K562 (cell line): ENCODE results near the gene PIP5KL1. TPM values are rescaled to one million over a fixed set of nuclear protein-coding genes. Genes with fewer than 3 reads are reported as not detected.

Source experiments
- ATAC-seq: fragments of 200-7000 bp; cut with Tn5 transposase; 3 replicates; pipeline ENCODE4 v1.9.1; 2020; ENCODE audit warnings: moderate library complexity
- BruUV-seq: library from RNA; stranded (reverse); fragments of 400-500 nt; replicated peaks from 2 replicates; lab custom pipeline; 2021; lab: Mats Ljungman, UMichigan
- CTCF ChIA-PET: fragments of 300-600 bp; formaldehyde crosslinking; extraction: SDS; loops from one replicate; lab custom pipeline; 2021; ENCODE audit warnings: low intra/inter-chr PET ratio; lab: Yijun Ruan, JAX
- POLR2A ChIA-PET: fragments of 300-600, 350-650 bp; sonication (Branson Sonifier 250); formaldehyde crosslinking; extraction: SDS; loops from one replicate; lab custom pipeline; 2021; ENCODE audit warnings: antibody characterized with exemption, inconsistent platforms; lab: Yijun Ruan, JAX
- DNase-seq, 4 experiments: peaks; one replicate each; pipeline versions ENCODE4 v3.0.0 to v3.0.0-alpha.2; 2011 to 2018; ENCODE audit warnings: low spot score in 3 of 4, mixed read lengths in 3 of 4; ENCODE audit errors: extremely low read depth in 1 of 4
- FAIRE-seq: peaks from 2 replicates; lab custom pipeline; 2011; peaks lifted over from hg19 to GRCh38; lab: Jason Lieb, UNC
- H2AFZ ChIP-seq: 2 replicates; pipeline ENCODE4 v1.6.0; 2011; ENCODE audit warnings: low read depth, low read length, control low read depth, inconsistent platforms
- H3K27ac ChIP-seq: fragments of 200-600 bp; 3 replicates; pipeline ENCODE4 v1.8.0; 2011; ENCODE audit warnings: low read depth, mild to moderate bottlenecking, control low read depth, inconsistent platforms, low read length, moderate library complexity, mixed read lengths; ENCODE audit errors: extremely low read depth
- H3K27me3 ChIP-seq, 2 experiments: fragments of 300-600 bp in 1 of 2; 2 replicates in 1 of 2; 3 replicates in 1 of 2; pipeline versions ENCODE4 v1.6.0 to v1.8.0; 2011; ENCODE audit warnings: inconsistent platforms in 2 of 2, low read length in 2 of 2, mild to moderate bottlenecking in 1 of 2, mixed read lengths in 1 of 2, moderate library complexity in 1 of 2; ENCODE audit not compliant: control insufficient read depth in 2 of 2, insufficient read depth in 2 of 2
- H3K36me3 ChIP-seq: fragments of 300-600 bp; 3 replicates; pipeline ENCODE4 v1.8.0; 2011; ENCODE audit warnings: mild to moderate bottlenecking, low read length, inconsistent platforms; ENCODE audit not compliant: control insufficient read depth, insufficient read depth
- H3K4me1 ChIP-seq, 2 experiments: fragments of 200-600 bp in 1 of 2; replicated peaks in 1 of 2; 2 replicates in 1 of 2; 3 replicates in 1 of 2; pipeline versions ENCODE4 v1.5.1 to v1.8.0; 2011; ENCODE audit warnings: inconsistent platforms in 2 of 2, low read length in 2 of 2, mild to moderate bottlenecking in 1 of 2, mixed read lengths in 1 of 2, moderate library complexity in 1 of 2; ENCODE audit not compliant: control insufficient read depth in 2 of 2, insufficient read depth in 2 of 2
- H3K4me2 ChIP-seq: 2 replicates; pipeline ENCODE4 v1.6.1; 2011; ENCODE audit warnings: low read length, control low read depth, inconsistent platforms, mixed read lengths; ENCODE audit not compliant: insufficient read depth
- H3K4me3 ChIP-seq: fragments of 200-600 bp; sonication (generic), shearing (Covaris generic); 2 replicates; pipeline ENCODE4 v1.5.1; 2016; ENCODE audit warnings: control low read depth, inconsistent platforms
- H3K79me2 ChIP-seq: fragments of 200-600 bp; 3 replicates; pipeline ENCODE4 v1.8.0; 2011; ENCODE audit warnings: low read length, inconsistent platforms; ENCODE audit not compliant: control insufficient read depth, insufficient read depth
- H3K9ac ChIP-seq, 2 experiments: 2 replicates each; pipeline versions ENCODE4 v1.6.0 to v1.6.1; 2011; ENCODE audit warnings: low read depth in 2 of 2, low read length in 2 of 2, control low read depth in 1 of 2, inconsistent platforms in 1 of 2, mild to moderate bottlenecking in 1 of 2, mixed read lengths in 1 of 2; ENCODE audit not compliant: insufficient read depth in 1 of 2
- H3K9me1 ChIP-seq: one replicate; pipeline ENCODE4 v1.6.0; 2011; ENCODE audit warnings: inconsistent platforms, mild to moderate bottlenecking, low read length, moderate library complexity; ENCODE audit not compliant: control insufficient read depth, insufficient read depth
- H3K9me3 ChIP-seq: replicated peaks from 2 replicates; pipeline ENCODE4 v1.5.1; 2011; ENCODE audit warnings: low read depth, low read length, inconsistent platforms; ENCODE audit not compliant: control insufficient read depth, insufficient read depth
- H4K20me1 ChIP-seq: replicated peaks from 2 replicates; pipeline ENCODE4 v1.6.1; 2011; ENCODE audit warnings: low read length, inconsistent platforms, mixed read lengths; ENCODE audit not compliant: control insufficient read depth, insufficient read depth
- CCAR2 ChIP-seq: fragments of 200-400 bp; formaldehyde crosslinking; IDR thresholded peaks from 2 replicates; pipeline ENCODE4 v1.6.1; 2017; ENCODE audit warnings: mild to moderate bottlenecking, low read depth, low read length
- KDM4B ChIP-seq, 2 experiments: fragments of 450-650 bp in 1 of 2; sonication (generic) in 1 of 2; IDR thresholded peaks; 2 replicates each; pipeline ENCODE4 v1.6.1; 2016 to 2017; ENCODE audit warnings: borderline replicate concordance in 2 of 2, antibody characterized with exemption in 1 of 2, low read depth in 1 of 2, mild to moderate bottlenecking in 1 of 2
- NCOA6 ChIP-seq: fragments of 450-650 bp; IDR thresholded peaks from 2 replicates; pipeline ENCODE4 v1.6.1; 2017; ENCODE audit warnings: mild to moderate bottlenecking
- PHF20 ChIP-seq: fragments of 450-650 bp; IDR thresholded peaks from 2 replicates; pipeline ENCODE4 v1.6.1; 2018; ENCODE audit not compliant: partially characterized antibody
- ZNF431 ChIP-seq: sonication (generic); formaldehyde crosslinking; IDR thresholded peaks from 2 replicates; pipeline ENCODE4 v1.8.0; 2022; ENCODE audit warnings: mild to moderate bottlenecking, missing genetic modification reagents
- WGBS: fragments of 100-300 bp; shearing (Covaris generic); methylation state at CpG from one replicate; pipeline ENCODE4 v1.1.6; 2016; ENCODE audit warnings: low coverage, mixed read lengths; ENCODE audit not compliant: insufficient coverage; ENCODE audit errors: missing lambda C conversion rate; 5-methylcytosine and 5-hydroxymethylcytosine counted together
- in situ Hi-C: fragments of 300-500 bp; cut with MboI; formaldehyde crosslinking; loops from 4 replicates; pipeline ENCODE4 v1.15.0; 2018; ENCODE audit warnings: inconsistent platforms, mixed read lengths
- intact Hi-C: fragments of 100-400 bp; cut with micrococcal nuclease; formaldehyde crosslinking; loops from 2 replicates; pipeline ENCODE4 v1.14.2; 2022
- polyA plus RNA-seq, 8 experiments: library from polyadenylated mRNA; depleted of rRNA in 4 of 8; stranded (reverse) in 5 of 8; unstranded in 3 of 8; fragments of >200 nt; fragmentation: Nextera tagmentation in 2 of 8; fragmentation: Illumina TruSeq in 1 of 8; extraction: Ambion mirVana in 2 of 8; extraction: Trizol in 1 of 8; gene quantifications; 2 replicates each; pipeline versions ENCODE4 v1.2.1 to v1.2.3, GENCODE V29; 2011 to 2014; ENCODE audit warnings: inconsistent platforms in 1 of 8, missing spikeins in 1 of 8
- total RNA-seq, 7 experiments: library from RNA; depleted of rRNA in 6 of 7; stranded (reverse); fragments of >200 nt in 6 of 7; fragmentation: Illumina TruSeq in 2 of 7; extraction: Trizol in 2 of 7; gene quantifications; 2 replicates each; pipeline versions ENCODE4 v1.2.1 to v1.2.3, GENCODE V29; 2011 to 2021; ENCODE audit warnings: low replicate concordance in 1 of 7

Gene PIP5KL1
- total and polyA plus RNA-seq, 9 of the 15 experiments (the other 6 are each of a cell fraction or from before 2014, with no cell fraction given), result 0.18 to 4.8 (median 1.2) TPM

GRCh38 chr9:127908660-127908926 lies 22.0 kb downstream of the PIP5KL1 start (continued):
- TF ChIP-seq NCOA6, result no peak
- no peak for TF ChIP-seq CCAR2
- no peak for TF ChIP-seq KDM4B (IDR thresholded peaks at IDR 0.05; ENCODE audit: borderline replicate concordance in 2 of 2, low read depth in 1 of 2)
- no peak for TF ChIP-seq PHF20

GRCh38 chr9:127907867-127908659 lies 22.5 kb downstream of the PIP5KL1 start:
- 84% methylated on average over 29 of the region's 35 CpGs for WGBS
- H3K9me3 ChIP-seq, result no peaks in the 10 kb centered on the region
- in situ Hi-C loops, result loop anchor here (25.0 kb wide), 1 partner anchor 971 kb away; no protein-coding TSS in a partner anchor
- H3K79me2 ChIP-seq, result no peaks in the 10 kb centered on the region
- no peaks in the 10 kb centered on the region for H3K27me3 ChIP-seq
- no peak for TF ChIP-seq ZNF431
- H3K4me1 ChIP-seq, result peaks cover 33 to 60% of the 10 kb centered on the region in 2 experiments
- H3K27ac ChIP-seq, result no peak overlapping the region
- peaks cover 49% of the 10 kb centered on the region; the same call in 2 of the 3 replicates for H3K36me3 ChIP-seq
- no peak for ATAC-seq
- POLR2A ChIA-PET, result interaction anchor here (0.7 kb wide), 2 partner anchors 24 to 338 kb away, joined by 3 read pairs; no protein-coding TSS in a partner anchor
- H3K4me2 ChIP-seq, result no peak overlapping the region
- H3K9me1 ChIP-seq, result no peaks in the 10 kb centered on the region
- intact Hi-C loops, result no loop called here
- CTCF ChIA-PET, result no interaction called here
- H3K4me3 ChIP-seq, result no peak overlapping the region
- H4K20me1 ChIP-seq, result no peaks in the 10 kb centered on the region
- BruUV-seq, result no TSS peak
- DNase-seq, result no peak
- no peak overlapping the region for H3K9ac ChIP-seq
- H2AFZ ChIP-seq, result no peak overlapping the region
- no peak for FAIRE-seq
